WTC11 (cell line): ENCODE data around the gene CRPPA. TPM values are rescaled to one million over a fixed set of nuclear protein-coding genes. Genes with fewer than 3 reads are reported as not detected.

Source experiments
- ATAC-seq: fragments of 200-7000 bp; cut with Tn5 transposase; 2 replicates; pipeline ENCODE4 v1.10.0; 2021; ENCODE audit warnings: mild to moderate bottlenecking, moderate library complexity
- CTCF ChIA-PET: fragments of 300-600 bp; sonication (Branson Sonifier 250); formaldehyde crosslinking; loops from one replicate; lab custom pipeline; 2021; ENCODE audit warnings: antibody characterized with exemption; lab: Charles Lee
- POLR2A ChIA-PET: fragments of 350-600 bp; sonication (Branson Sonifier 250); formaldehyde crosslinking; loops from one replicate; lab custom pipeline; 2021; ENCODE audit warnings: antibody characterized with exemption; lab: Charles Lee
- DNase-seq: peaks from one replicate; pipeline ENCODE4 v3.0.0; 2021; ENCODE audit warnings: low spot score
- H3K27ac Mint-ChIP-seq: 2 replicates; pipeline ENCODE4 v1.8.0; 2021; ENCODE audit warnings: mixed read lengths
- H3K27me3 Mint-ChIP-seq: 2 replicates; pipeline ENCODE4 v1.8.0; 2021; ENCODE audit warnings: low read depth, mild to moderate bottlenecking, moderate library complexity, mixed read lengths
- H3K36me3 Mint-ChIP-seq: 2 replicates; pipeline ENCODE4 v1.8.0; 2021; ENCODE audit warnings: mixed read lengths
- H3K4me1 Mint-ChIP-seq: 2 replicates; pipeline ENCODE4 v1.8.0; 2022; ENCODE audit warnings: mixed read lengths
- H3K4me3 Mint-ChIP-seq: 2 replicates; pipeline ENCODE4 v1.8.0; 2021; ENCODE audit warnings: mild to moderate bottlenecking, moderate library complexity, mixed read lengths
- H3K9me3 Mint-ChIP-seq: 2 replicates; pipeline ENCODE4 v1.8.0; 2021; ENCODE audit warnings: mixed read lengths
- CBFB ChIP-seq: sonication (generic); formaldehyde crosslinking; IDR thresholded peaks from 2 replicates; pipeline ENCODE4 v1.8.1; 2022; ENCODE audit warnings: mild to moderate bottlenecking, low read depth, missing genetic modification reagents
- CREB1 ChIP-seq: sonication (generic); formaldehyde crosslinking; IDR thresholded peaks from 2 replicates; pipeline ENCODE4 v1.8.0; 2023; ENCODE audit warnings: mild to moderate bottlenecking, missing genetic modification reagents
- FOXK1 ChIP-seq: sonication (generic); formaldehyde crosslinking; IDR thresholded peaks from 2 replicates; pipeline ENCODE4 v1.8.0; 2022; ENCODE audit warnings: mild to moderate bottlenecking, moderate library complexity, missing genetic modification reagents
- GRHL2 ChIP-seq: fragments of 250-450 bp; sonication (Bioruptor Pico); IDR thresholded peaks from 2 replicates; pipeline ENCODE4 v1.8.0; 2022; ENCODE audit warnings: mild to moderate bottlenecking, moderate library complexity; ENCODE audit not compliant: insufficient replicate concordance, severe bottlenecking
- JAZF1 ChIP-seq: fragments of 250-450 bp; sonication (Bioruptor Pico); IDR thresholded peaks from 2 replicates; pipeline ENCODE4 v1.9.0; 2021; ENCODE audit warnings: moderate library complexity, mild to moderate bottlenecking, inconsistent platforms
- NR1H2 ChIP-seq: sonication (generic); formaldehyde crosslinking; IDR thresholded peaks from 2 replicates; pipeline ENCODE4 v1.9.0; 2021; ENCODE audit warnings: mild to moderate bottlenecking, moderate library complexity, missing genetic modification reagents
- PRRX2 ChIP-seq: fragments of 250-450 bp; sonication (Bioruptor Pico); IDR thresholded peaks from 2 replicates; pipeline ENCODE4 v1.8.0; 2021; ENCODE audit warnings: mild to moderate bottlenecking
- TEAD1 ChIP-seq: sonication (generic); formaldehyde crosslinking; IDR thresholded peaks from 2 replicates; pipeline ENCODE4 v1.8.0; 2022; ENCODE audit warnings: mild to moderate bottlenecking, missing genetic modification reagents
- TEAD4 ChIP-seq: sonication (generic); formaldehyde crosslinking; IDR thresholded peaks from 2 replicates; pipeline ENCODE4 v1.8.0; 2022; ENCODE audit warnings: mild to moderate bottlenecking, missing genetic modification reagents
- ZNF423 ChIP-seq: fragments of 250-450 bp; sonication (Bioruptor Pico); IDR thresholded peaks from 2 replicates; pipeline ENCODE4 v2.1.2; 2022; ENCODE audit warnings: mild to moderate bottlenecking, moderate library complexity
- ZNF671 ChIP-seq: fragments of 250-450 bp; sonication (Bioruptor Pico); IDR thresholded peaks from 2 replicates; pipeline ENCODE4 v1.8.0; 2021; ENCODE audit warnings: mild to moderate bottlenecking
- total RNA-seq: library from RNA; stranded (reverse); gene quantifications from 3 replicates; pipeline ENCODE4 v1.2.3, GENCODE V29; 2021
- TF ChIP-seq, protein P1 (sequence below): fragments of 200-600 bp; IDR thresholded peaks from 2 replicates; pipeline ENCODE4 v1.8.0; 2022; ENCODE audit warnings: antibody characterized with exemption
- TF ChIP-seq, protein P2 (sequence below): sonication (generic); formaldehyde crosslinking; IDR thresholded peaks from 2 replicates; pipeline ENCODE4 v1.8.1; 2022; ENCODE audit warnings: low read depth, mild to moderate bottlenecking, moderate library complexity, missing genetic modification reagents, borderline replicate concordance
- TF ChIP-seq, protein P3 (sequence below): sonication (generic); formaldehyde crosslinking; IDR thresholded peaks from 2 replicates; pipeline ENCODE4 v1.8.1; 2022; ENCODE audit warnings: mild to moderate bottlenecking, missing genetic modification reagents, moderate library complexity, borderline replicate concordance
- TF ChIP-seq, protein P4 (sequence below): sonication (generic); formaldehyde crosslinking; IDR thresholded peaks from 2 replicates; pipeline ENCODE4 v1.8.1; 2023; ENCODE audit warnings: mild to moderate bottlenecking, missing genetic modification reagents, moderate library complexity
- TF ChIP-seq, protein P5 (sequence below): fragments of 250-450 bp; sonication (Bioruptor Pico); IDR thresholded peaks from 2 replicates; pipeline ENCODE4 v1.9.0; 2021; ENCODE audit warnings: moderate library complexity, mild to moderate bottlenecking, inconsistent platforms, borderline replicate concordance
- TF ChIP-seq, protein P6 (sequence below): sonication (generic); formaldehyde crosslinking; IDR thresholded peaks from 2 replicates; pipeline ENCODE4 v1.8.0; 2022; ENCODE audit warnings: mild to moderate bottlenecking, missing genetic modification reagents
- TF ChIP-seq, protein P7 (sequence below): fragments of 250-450 bp; sonication (Bioruptor Pico); IDR thresholded peaks from 2 replicates; pipeline ENCODE4 v2.1.2; 2022; ENCODE audit warnings: mild to moderate bottlenecking, moderate library complexity

CRPPA gene
- total RNA-seq, 1 experiment from 2014 or later: 0.87 TPM

DNA sequence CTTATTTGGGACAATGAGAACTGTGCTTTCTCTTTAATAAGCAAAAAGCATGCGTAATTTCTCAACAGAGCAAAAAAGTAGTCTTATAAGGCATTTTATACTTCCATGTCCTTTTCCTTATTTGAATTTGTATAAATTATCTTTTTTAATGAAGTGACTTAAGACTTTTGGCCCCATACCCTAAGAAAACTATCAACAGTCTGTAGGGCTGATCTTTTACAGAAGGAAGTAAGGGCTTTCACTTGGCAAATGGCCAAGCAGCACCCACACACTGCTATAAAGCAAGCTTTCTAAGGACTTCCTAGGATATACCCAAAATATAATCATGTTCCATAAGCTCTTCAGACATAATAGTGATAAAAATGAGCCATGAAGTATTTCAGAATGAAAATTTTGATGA, 3.4 kb downstream of the CRPPA start:
- no peak for ATAC-seq
- CTCF ChIA-PET: no interaction called here
- no peak overlapping the region for H3K4me3 Mint-ChIP-seq
- TF ChIP-seq, protein P1, sequence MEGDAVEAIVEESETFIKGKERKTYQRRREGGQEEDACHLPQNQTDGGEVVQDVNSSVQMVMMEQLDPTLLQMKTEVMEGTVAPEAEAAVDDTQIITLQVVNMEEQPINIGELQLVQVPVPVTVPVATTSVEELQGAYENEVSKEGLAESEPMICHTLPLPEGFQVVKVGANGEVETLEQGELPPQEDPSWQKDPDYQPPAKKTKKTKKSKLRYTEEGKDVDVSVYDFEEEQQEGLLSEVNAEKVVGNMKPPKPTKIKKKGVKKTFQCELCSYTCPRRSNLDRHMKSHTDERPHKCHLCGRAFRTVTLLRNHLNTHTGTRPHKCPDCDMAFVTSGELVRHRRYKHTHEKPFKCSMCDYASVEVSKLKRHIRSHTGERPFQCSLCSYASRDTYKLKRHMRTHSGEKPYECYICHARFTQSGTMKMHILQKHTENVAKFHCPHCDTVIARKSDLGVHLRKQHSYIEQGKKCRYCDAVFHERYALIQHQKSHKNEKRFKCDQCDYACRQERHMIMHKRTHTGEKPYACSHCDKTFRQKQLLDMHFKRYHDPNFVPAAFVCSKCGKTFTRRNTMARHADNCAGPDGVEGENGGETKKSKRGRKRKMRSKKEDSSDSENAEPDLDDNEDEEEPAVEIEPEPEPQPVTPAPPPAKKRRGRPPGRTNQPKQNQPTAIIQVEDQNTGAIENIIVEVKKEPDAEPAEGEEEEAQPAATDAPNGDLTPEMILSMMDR: no peak
- TF ChIP-seq, protein P2, sequence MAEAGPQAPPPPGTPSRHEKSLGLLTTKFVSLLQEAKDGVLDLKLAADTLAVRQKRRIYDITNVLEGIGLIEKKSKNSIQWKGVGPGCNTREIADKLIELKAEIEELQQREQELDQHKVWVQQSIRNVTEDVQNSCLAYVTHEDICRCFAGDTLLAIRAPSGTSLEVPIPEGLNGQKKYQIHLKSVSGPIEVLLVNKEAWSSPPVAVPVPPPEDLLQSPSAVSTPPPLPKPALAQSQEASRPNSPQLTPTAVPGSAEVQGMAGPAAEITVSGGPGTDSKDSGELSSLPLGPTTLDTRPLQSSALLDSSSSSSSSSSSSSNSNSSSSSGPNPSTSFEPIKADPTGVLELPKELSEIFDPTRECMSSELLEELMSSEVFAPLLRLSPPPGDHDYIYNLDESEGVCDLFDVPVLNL: no peak
- TF ChIP-seq, protein P3, sequence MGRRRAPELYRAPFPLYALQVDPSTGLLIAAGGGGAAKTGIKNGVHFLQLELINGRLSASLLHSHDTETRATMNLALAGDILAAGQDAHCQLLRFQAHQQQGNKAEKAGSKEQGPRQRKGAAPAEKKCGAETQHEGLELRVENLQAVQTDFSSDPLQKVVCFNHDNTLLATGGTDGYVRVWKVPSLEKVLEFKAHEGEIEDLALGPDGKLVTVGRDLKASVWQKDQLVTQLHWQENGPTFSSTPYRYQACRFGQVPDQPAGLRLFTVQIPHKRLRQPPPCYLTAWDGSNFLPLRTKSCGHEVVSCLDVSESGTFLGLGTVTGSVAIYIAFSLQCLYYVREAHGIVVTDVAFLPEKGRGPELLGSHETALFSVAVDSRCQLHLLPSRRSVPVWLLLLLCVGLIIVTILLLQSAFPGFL (CRISPR knock-in tag): no peak
- TF ChIP-seq GRHL2: no peak
- TF ChIP-seq, all 79 proteins: peak for 0
- POLR2A ChIA-PET: no interaction called here
- Mint-ChIP-seq H3K9me3 (no peaks in the 10 kb centered on the region), H3K27ac (no peak overlapping the region), H3K36me3 (no peaks in the 10 kb centered on the region), H3K4me1 (peaks cover 16% of the 10 kb centered on the region), H3K27me3 (peaks cover 27% of the 10 kb centered on the region)
- no peak for DNase-seq

DNA sequence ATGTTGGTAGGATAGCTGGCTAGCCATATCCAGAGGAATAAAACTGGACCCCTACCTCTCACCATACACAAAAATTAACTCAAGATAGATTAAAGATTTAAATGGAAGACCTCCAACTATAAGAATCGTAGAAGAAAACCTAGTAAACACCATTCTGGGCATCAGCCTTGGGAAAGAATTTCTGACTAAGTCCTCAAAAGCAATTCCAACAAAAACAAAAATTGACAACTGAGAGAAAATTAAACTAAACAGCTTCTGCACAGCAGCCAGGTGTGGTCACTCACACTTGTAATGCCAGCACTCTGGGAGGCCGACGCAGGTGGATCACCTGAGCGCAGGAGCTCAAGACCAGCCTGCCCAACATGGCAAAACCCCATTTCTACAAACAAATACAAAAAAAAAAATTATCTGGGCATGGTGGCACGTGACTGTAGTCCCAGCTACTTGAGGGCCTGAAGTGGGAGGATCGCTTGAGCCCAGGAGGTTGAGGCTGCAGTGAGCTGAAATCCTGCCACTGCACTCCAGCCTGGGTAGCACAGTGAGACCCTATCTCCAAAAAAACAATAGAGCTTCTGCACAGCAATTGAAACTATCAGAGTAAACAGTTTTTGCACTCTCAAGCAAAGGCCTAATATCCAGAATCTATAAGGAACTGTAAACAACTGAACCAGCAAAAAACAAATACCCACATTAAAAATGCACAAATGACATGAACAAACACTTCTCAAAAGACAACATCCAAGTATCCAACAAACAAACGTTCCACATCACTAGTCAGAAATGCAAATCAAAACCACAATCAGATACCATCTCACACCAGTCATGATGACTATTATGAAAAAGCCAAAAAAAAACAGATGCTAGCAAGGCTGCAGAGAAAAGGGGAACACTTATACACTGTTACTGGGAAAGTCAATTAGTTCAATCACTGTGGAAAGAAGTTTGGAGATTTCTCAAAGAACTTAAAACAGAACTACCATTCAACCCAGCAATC, 4.8 kb downstream of the CRPPA start:
- Mint-ChIP-seq H3K27ac (no peak overlapping the region), H3K36me3 (no peaks in the 10 kb centered on the region), H3K9me3 (no peaks in the 10 kb centered on the region), H3K27me3 (peaks cover 18% of the 10 kb centered on the region), H3K4me3 (no peak overlapping the region), H3K4me1 (peaks cover 8% of the 10 kb centered on the region)
- ChIA-PET POLR2A (no interaction called here), CTCF (no interaction called here)
- ATAC-seq: no peak
- TF ChIP-seq, protein P4, sequence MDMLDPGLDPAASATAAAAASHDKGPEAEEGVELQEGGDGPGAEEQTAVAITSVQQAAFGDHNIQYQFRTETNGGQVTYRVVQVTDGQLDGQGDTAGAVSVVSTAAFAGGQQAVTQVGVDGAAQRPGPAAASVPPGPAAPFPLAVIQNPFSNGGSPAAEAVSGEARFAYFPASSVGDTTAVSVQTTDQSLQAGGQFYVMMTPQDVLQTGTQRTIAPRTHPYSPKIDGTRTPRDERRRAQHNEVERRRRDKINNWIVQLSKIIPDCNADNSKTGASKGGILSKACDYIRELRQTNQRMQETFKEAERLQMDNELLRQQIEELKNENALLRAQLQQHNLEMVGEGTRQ (CRISPR knock-in tag): no peak
- TF ChIP-seq ZNF423 (CRISPR knock-in tag) (no peak), NR1H2 (no peak)
- DNase-seq: no peak

DNA sequence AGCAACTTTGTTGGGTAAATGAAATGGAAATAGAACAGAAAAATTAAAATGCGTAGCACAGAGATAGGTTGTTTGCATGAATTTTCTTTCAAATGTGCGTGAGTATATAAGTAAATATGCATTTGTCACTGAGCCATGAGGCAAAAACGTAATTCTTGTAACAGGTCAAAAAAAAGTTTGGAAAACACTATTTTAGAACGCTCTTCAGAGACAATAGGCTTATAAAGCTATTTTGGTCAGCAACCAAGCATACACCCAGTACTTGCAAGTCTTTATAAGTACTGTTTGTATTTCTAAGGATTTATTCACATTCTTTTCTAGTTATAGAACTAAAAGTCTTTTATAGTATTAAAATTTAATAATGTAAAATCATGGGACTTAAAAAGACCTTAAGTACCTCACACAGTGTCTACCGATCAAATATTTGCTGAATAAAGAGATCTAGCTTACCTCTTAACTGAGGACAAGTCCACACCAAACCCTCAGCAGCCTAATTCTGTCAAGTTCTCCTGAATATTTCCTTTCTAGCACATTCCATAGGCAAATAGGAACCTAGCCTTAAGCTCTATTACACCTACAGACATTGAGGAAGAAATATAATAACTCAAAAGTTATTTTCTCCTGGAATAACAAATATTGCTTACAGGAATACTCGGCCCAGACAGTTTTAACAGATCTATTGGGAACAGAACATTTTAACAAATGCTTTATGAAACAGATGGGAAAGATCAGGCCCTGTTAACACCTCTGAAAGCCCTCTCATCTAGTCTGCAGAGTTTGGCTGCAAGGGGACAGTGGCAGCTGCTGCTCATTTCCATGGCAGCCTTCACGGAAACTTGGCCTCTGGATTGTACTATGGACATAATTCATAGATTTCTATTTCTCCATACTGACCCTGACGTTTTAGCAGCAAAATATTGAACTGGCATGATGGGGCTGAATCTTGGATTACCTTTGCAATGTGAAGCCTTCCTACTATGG, 8.8 kb downstream of the CRPPA start:
- H3K9me3 Mint-ChIP-seq: no peaks in the 10 kb centered on the region
- ATAC-seq (no peak), DNase-seq (no peak)
- H3K27ac Mint-ChIP-seq: no peak overlapping the region
- ChIA-PET CTCF (no interaction called here), POLR2A (no interaction called here)
- TF ChIP-seq TEAD4 (no peak), JAZF1 (CRISPR knock-in tag) (no peak), CBFB (no peak), TEAD1 (no peak), FOXK1 (CRISPR knock-in tag) (no peak), ZNF671 (CRISPR knock-in tag) (no peak), NR1H2 (no peak), CREB1 (CRISPR knock-in tag) (no peak), PRRX2 (CRISPR knock-in tag) (no peak)
- TF ChIP-seq, protein P5, sequence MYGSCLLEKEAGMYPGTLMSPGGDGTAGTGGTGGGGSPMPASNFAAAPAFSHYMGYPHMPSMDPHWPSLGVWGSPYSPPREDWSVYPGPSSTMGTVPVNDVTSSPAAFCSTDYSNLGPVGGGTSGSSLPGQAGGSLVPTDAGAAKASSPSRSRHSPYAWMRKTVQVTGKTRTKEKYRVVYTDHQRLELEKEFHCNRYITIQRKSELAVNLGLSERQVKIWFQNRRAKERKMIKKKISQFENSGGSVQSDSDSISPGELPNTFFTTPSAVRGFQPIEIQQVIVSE: no peak
- TF ChIP-seq, protein P4 (CRISPR knock-in tag): no peak
- TF ChIP-seq, protein P6, sequence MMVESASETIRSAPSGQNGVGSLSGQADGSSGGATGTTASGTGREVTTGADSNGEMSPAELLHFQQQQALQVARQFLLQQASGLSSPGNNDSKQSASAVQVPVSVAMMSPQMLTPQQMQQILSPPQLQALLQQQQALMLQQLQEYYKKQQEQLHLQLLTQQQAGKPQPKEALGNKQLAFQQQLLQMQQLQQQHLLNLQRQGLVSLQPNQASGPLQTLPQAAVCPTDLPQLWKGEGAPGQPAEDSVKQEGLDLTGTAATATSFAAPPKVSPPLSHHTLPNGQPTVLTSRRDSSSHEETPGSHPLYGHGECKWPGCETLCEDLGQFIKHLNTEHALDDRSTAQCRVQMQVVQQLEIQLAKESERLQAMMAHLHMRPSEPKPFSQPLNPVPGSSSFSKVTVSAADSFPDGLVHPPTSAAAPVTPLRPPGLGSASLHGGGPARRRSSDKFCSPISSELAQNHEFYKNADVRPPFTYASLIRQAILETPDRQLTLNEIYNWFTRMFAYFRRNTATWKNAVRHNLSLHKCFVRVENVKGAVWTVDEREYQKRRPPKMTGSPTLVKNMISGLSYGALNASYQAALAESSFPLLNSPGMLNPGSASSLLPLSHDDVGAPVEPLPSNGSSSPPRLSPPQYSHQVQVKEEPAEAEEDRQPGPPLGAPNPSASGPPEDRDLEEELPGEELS (CRISPR knock-in tag): no peak
- TF ChIP-seq, protein P7, sequence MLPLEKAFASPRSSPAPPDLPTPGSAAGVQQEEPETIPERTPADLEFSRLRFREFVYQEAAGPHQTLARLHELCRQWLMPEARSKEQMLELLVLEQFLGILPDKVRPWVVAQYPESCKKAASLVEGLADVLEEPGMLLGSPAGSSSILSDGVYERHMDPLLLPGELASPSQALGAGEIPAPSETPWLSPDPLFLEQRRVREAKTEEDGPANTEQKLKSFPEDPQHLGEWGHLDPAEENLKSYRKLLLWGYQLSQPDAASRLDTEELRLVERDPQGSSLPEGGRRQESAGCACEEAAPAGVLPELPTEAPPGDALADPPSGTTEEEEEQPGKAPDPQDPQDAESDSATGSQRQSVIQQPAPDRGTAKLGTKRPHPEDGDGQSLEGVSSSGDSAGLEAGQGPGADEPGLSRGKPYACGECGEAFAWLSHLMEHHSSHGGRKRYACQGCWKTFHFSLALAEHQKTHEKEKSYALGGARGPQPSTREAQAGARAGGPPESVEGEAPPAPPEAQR (CRISPR knock-in tag): no peak
- no peaks in the 10 kb centered on the region for H3K27me3 Mint-ChIP-seq
- no peaks in the 10 kb centered on the region for H3K4me1 Mint-ChIP-seq
- H3K36me3 Mint-ChIP-seq: no peaks in the 10 kb centered on the region
- H3K4me3 Mint-ChIP-seq: no peak overlapping the region
